ENCODE data around the gene ATP8A1.

DNA sequence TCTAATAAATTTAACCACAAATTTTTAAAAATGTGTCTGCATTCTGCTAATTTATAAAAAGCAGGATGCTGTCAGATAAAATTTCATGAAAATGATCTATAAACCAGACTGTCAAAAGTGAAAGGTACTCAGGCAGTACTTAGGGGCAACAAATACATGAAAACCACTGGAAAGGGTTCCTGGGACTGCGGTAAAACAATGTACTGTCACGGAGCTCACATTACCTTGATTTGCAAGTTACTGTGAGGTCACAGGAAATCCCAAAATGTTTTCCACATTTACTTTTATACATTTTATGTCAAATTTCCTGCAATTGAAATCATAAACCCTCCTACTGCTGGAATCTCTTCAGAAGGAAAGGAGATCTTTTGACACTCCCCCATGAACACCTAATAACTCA, 214.3 kb downstream of the ATP8A1 start:
- TF ChIP-seq ZNF274 (IDR thresholded peaks at IDR 0.05; ENCODE audit: low read depth, low read length) (no peak), SUZ12 (IDR thresholded peaks at IDR 0.05; ENCODE audit: extremely low read depth, insufficient read depth, insufficient read length) (no peak)

Measured in NT2/D1 (cell line).